Breast epithelium (tissue), 4 donors: ENCODE results near the gene PRG3. TPM values are rescaled to one million over a fixed set of nuclear protein-coding genes. Genes with fewer than 3 reads are reported as not detected.

ENCODE experiments used
- DNase-seq, 2 donors: peaks; one replicate each; pipeline ENCODE4 v3.0.0-alpha.2; 2019; ENCODE audit warnings: low spot score in 2 of 2
- H3K27ac ChIP-seq, 2 donors: fragments of 200-600 bp; sonication (generic) in 1 of 2; one replicate each; pipeline ENCODE4 v1.5.1; 2016 to 2019; ENCODE audit warnings: mild to moderate bottlenecking in 1 of 2
- H3K27me3 ChIP-seq, 2 donors: fragments of 200-600 bp; sonication (generic) in 1 of 2; one replicate each; pipeline versions ENCODE4 v1.5.1 to v1.6.0; 2017 to 2019; ENCODE audit warnings: control low read depth in 1 of 2, mild to moderate bottlenecking in 1 of 2
- H3K36me3 ChIP-seq: fragments of 200-600 bp; one replicate; pipeline ENCODE4 v1.5.1; 2019
- H3K4me1 ChIP-seq, 2 donors: fragments of 200-600 bp; sonication (generic); one replicate each; pipeline ENCODE4 v1.5.1; 2016 to 2019; ENCODE audit warnings: control low read depth in 1 of 2
- H3K4me3 ChIP-seq, 3 donors: fragments of 200-600 bp; sonication (generic); 1 replicate in 2 of 3; 2 replicates in 1 of 3; pipeline ENCODE4 v1.5.1; 2016 to 2019; ENCODE audit warnings: mild to moderate bottlenecking in 3 of 3, moderate library complexity in 2 of 3
- H3K9me3 ChIP-seq, 2 donors: fragments of 200-600 bp; sonication (generic) in 1 of 2; one replicate each; pipeline ENCODE4 v1.5.1; 2016 to 2019; ENCODE audit warnings: control low read depth in 1 of 2
- CTCF ChIP-seq, 3 donors: fragments of 450-650 bp; IDR thresholded peaks; one replicate each; pipeline ENCODE4 v1.5.1; 2016 to 2017; ENCODE audit warnings: antibody characterized with exemption in 3 of 3, mild to moderate bottlenecking in 3 of 3, moderate library complexity in 3 of 3
- POLR2A ChIP-seq: fragments of 450-650 bp; IDR thresholded peaks from one replicate; pipeline ENCODE4 v1.6.1; 2016; ENCODE audit warnings: antibody characterized with exemption, mild to moderate bottlenecking, moderate library complexity
- POLR2AphosphoS5 ChIP-seq, 3 donors: sonication (generic); formaldehyde crosslinking; IDR thresholded peaks; one replicate each; pipeline ENCODE4 v1.6.1; 2017; ENCODE audit warnings: antibody characterized with exemption in 3 of 3
- intact Hi-C: fragments of 100-400 bp; cut with DNase I; formaldehyde crosslinking; loops from one replicate; pipeline ENCODE4 v1.15.1; 2023; ENCODE audit warnings: low total_unique reads
- total RNA-seq, 3 donors: library from RNA; depleted of rRNA; stranded (reverse); fragments of >200 nt; gene quantifications; one replicate each; pipeline ENCODE4 v1.1.0, GENCODE V29; 2016

PRG3 gene
- total RNA-seq, 3 donors from 2014 or later, result not detected

- no peak overlapping the region for H3K4me3 ChIP-seq
- no peaks in the 10 kb centered on the region for H3K4me1 ChIP-seq
- DNase-seq, result no peak
- H3K9me3 ChIP-seq, result no peaks in the 10 kb centered on the region
- TF ChIP-seq CTCF (IDR thresholded peaks at IDR 0.05) (no peak), POLR2A (no peak), POLR2AphosphoS5 (IDR thresholded peaks at IDR 0.05) (no peak)
- intact Hi-C loops, result no loop called here
- H3K27ac ChIP-seq, result no peak overlapping the region
- H3K27me3 ChIP-seq, result peaks cover 0 to 9% of the 10 kb centered on the region in 2 donors
- H3K36me3 ChIP-seq, result no peaks in the 10 kb centered on the region
Measured at GRCh38 chr11:57377107-57377506, 3.8 kb downstream of the PRG3 start.

- no peaks in the 10 kb centered on the region for H3K9me3 ChIP-seq
- no peaks in the 10 kb centered on the region for H3K36me3 ChIP-seq
- no peak for DNase-seq
- H3K4me1 ChIP-seq, result no peaks in the 10 kb centered on the region
- H3K27ac ChIP-seq, result no peak overlapping the region
- H3K4me3 ChIP-seq, result no peak overlapping the region
- H3K27me3 ChIP-seq, result peaks cover 0 to 9% of the 10 kb centered on the region in 2 donors
- intact Hi-C loops, result no loop called here
- TF ChIP-seq POLR2A (no peak), POLR2AphosphoS5 (IDR thresholded peaks at IDR 0.05) (no peak), CTCF (IDR thresholded peaks at IDR 0.05) (no peak)
Measured at GRCh38 chr11:57376095-57377090, 4.6 kb downstream of the PRG3 start.

GRCh38 chr11:57375490-57375889 is 5.5 kb downstream of the PRG3 start:
- DNase-seq, result no peak
- Histone ChIP-seq H3K27me3 (peaks cover 0 to 9% of the 10 kb centered on the region in 2 donors), H3K9me3 (no peaks in the 10 kb centered on the region), H3K4me1 (no peaks in the 10 kb centered on the region), H3K4me3 (no peak overlapping the region), H3K36me3 (no peaks in the 10 kb centered on the region), H3K27ac (no peak overlapping the region)
- TF ChIP-seq POLR2AphosphoS5 (IDR thresholded peaks at IDR 0.05) (no peak), CTCF (IDR thresholded peaks at IDR 0.05) (no peak)
- intact Hi-C loops, result no loop called here

- TF ChIP-seq POLR2A, result no peak
- TF ChIP-seq POLR2AphosphoS5 (IDR thresholded peaks at IDR 0.05), result no peak
- H3K4me1 ChIP-seq, result no peaks in the 10 kb centered on the region
- H3K9me3 ChIP-seq, result no peaks in the 10 kb centered on the region
- no peak overlapping the region for H3K4me3 ChIP-seq
- no peaks in the 10 kb centered on the region for H3K36me3 ChIP-seq
- peaks cover 0 to 9% of the 10 kb centered on the region in 2 donors for H3K27me3 ChIP-seq
- no peak overlapping the region for H3K27ac ChIP-seq
- DNase-seq, result no peak
- intact Hi-C loops, result no loop called here
Measured at GRCh38 chr11:57374966-57375365, 6.0 kb downstream of the PRG3 start.

- H3K9me3 ChIP-seq, result no peaks in the 10 kb centered on the region
- H3K27me3 ChIP-seq, result peaks cover 0 to 9% of the 10 kb centered on the region in 2 donors
- TF ChIP-seq POLR2AphosphoS5 (IDR thresholded peaks at IDR 0.05) (no peak), POLR2A (no peak), CTCF (IDR thresholded peaks at IDR 0.05) (no peak)
- no peak overlapping the region for H3K27ac ChIP-seq
- intact Hi-C loops, result no loop called here
- no peak for DNase-seq
- no peak overlapping the region for H3K4me3 ChIP-seq
- no peaks in the 10 kb centered on the region for H3K36me3 ChIP-seq
- no peaks in the 10 kb centered on the region for H3K4me1 ChIP-seq
Measured at GRCh38 chr11:57373146-57373545, 7.8 kb downstream of the PRG3 start.
